CD4-positive, alpha-beta T cell treated with Interleukin-2 at 100 ng/mL for 4 hours (primary cell): Measurements from ENCODE around the gene KIF3A.
"Not testable (repeated sequence)": the region's sequence is repeated elsewhere in the genome, so short reads cannot be mapped to it uniquely, and the experiment has no call there.

ENCODE experiments used
- DNase-seq: peaks from one replicate; pipeline ENCODE4 v3.0.0-alpha.2; 2020; ENCODE audit warnings: low spot score

The KIF3A gene

GRCh38 chr5:132718544-132719312 lies 18.6 kb downstream of the KIF3A start:
- DNase-seq = no peak

DNA sequence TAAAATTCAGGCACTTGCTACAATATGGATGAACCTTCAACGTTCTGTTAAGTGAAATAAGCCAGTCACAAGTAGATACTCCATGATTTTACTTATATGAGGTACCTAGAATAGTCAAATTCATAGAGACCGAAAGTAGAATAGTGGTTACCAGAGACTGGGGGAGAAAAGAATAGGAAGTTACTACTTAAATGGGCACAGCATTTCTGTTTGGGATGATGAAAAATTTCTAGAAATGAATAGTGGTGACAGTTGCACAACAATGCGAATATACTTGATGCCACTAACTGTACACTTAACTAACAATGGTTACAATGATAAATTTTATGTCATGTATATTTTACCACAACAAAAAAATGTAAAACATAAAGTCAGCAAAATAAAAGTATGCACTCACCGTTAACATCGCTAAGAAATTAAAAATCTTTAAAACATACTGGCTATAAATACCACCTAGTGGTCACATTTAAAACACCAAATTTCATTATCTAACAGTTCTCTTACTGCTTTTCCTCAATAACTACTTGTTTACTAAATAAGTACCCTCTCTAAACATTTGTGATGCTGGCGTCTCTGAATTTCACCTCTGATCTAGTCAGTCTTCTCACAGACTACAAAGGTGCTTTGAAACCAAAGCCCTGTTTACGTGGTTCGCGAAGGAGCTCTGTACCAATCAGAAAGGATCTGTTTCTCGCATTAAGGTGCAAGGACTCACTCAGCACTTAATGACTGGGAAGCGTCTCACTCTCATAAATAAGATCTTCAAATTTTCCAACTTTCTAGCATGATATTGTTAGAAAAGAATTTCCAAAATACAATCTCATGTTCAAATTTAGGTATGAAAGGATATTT lies 22.7 kb downstream of the KIF3A start:
- peak; percentile 2 for DNase-seq

DNA sequence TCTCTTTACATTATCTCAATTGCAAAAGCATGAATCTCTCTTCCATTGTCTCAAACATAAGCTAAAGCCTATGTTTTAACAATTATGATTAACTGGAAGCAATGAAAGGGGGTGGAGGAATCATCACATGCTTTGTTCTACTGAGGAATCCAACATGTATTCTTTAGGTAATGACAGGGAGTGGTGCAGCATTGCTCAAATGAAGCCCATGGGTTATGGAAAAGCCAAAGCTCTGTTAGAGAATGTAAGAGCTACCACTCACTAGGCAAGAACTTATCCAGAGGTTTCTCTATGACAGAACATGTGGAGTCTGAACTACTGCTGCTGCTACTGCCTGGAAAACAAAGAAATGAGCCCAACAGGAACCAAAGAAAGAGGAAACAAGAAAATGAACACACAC lies 28.7 kb downstream of the KIF3A start:
- no peak for DNase-seq

DNA sequence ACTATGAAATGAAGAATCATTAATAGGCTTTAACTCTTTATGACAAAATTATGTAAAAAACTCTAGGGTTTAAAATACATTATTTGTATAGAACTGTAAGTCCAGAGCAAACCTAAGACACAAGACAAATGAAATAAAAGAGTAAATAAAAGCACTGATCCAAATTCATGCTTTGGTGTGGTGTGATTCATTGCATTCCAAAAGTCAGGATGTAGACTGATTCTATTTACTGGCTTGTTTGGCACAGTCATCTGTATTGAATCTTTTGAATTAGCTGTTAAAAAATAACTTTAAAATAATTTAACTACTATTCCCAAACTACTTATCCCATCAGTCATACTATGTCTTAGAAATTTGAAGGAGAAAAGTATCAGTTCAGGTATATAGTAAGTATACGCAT lies 32.5 kb downstream of the KIF3A start:
- no peak for DNase-seq

GRCh38 chr5:132695956-132696355 lies 41.4 kb downstream of the KIF3A start:
- DNase-seq = no peak

DNA sequence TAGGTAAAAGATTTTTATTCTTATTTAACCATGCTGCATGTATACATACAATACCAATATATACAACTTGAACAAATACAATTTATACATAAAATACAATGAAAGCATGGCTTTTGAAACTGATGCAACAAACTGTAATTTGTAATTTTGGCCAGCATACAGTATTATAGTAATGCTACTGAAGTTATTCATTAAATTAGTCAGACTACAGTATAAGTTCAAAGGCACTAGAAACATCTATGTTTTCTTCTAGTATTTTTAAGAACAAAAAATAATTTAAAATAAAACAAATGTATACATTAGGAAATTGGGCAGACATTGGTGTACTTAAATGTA lies 44.7 kb downstream of the KIF3A start:
- no peak for DNase-seq

GRCh38 chr5:132691755-132692631 lies 45.4 kb downstream of the KIF3A start:
- not testable (repeated sequence) for DNase-seq

- DNase-seq = no peak
These were observed 47.2 kb downstream of the KIF3A start for GRCh38 chr5:132690156-132690555.

DNA sequence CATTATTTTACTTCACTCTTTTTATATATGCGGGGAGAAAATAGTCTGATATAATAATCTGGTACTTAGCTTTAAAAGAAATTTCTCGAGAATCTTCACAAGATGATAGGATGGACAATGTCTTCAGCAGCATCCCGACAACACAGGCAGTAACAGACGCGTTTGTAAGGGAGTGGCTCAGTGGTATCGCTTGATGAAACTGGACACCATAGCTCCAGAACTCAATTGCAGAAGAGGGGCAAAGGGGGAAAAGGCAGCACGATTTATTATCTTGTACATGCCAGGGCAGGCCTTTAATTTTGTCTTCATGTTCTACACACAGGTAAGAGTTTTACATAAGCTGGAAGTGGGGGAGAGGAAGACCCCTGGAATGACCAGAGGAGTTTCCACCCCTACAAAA lies 47.8 kb downstream of the KIF3A start:
- DNase-seq = no peak

- DNase-seq = peak; percentile 47
These were observed 48.6 kb downstream of the KIF3A start for GRCh38 chr5:132688536-132689339.

GRCh38 chr5:132687995-132688394 lies 49.4 kb downstream of the KIF3A start:
- peak; percentile 47 for DNase-seq

GRCh38 chr5:132686193-132686592 lies 51.2 kb downstream of the KIF3A start:
- no peak for DNase-seq

- DNase-seq = no peak
These were observed 52.2 kb downstream of the KIF3A start for GRCh38 chr5:132684922-132685720.

- DNase-seq = no peak
These were observed 52.9 kb downstream of the KIF3A start for GRCh38 chr5:132684491-132684890.

DNA sequence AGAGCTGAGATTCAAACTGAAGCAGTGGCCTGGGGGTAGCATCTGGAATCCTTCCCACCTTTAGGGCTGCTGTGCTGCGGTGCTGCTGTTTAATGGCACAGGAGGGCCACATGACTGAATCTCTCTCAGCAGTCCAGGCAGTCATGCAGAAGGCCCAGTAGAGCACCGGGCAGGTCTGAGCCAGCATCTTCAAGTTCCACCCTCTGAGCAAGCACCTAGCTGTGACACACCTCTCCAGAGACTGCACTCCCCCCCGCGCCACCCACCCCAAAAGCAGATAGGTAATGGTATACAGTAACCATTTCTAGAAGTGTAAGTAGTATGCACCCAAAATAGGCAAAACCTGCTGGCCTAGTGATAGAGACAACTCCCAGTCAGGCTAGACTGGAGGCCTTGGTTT lies 55.4 kb downstream of the KIF3A start:
- no peak for DNase-seq

- DNase-seq = no peak
These were observed 55.9 kb downstream of the KIF3A start for GRCh38 chr5:132681476-132681831.

DNA sequence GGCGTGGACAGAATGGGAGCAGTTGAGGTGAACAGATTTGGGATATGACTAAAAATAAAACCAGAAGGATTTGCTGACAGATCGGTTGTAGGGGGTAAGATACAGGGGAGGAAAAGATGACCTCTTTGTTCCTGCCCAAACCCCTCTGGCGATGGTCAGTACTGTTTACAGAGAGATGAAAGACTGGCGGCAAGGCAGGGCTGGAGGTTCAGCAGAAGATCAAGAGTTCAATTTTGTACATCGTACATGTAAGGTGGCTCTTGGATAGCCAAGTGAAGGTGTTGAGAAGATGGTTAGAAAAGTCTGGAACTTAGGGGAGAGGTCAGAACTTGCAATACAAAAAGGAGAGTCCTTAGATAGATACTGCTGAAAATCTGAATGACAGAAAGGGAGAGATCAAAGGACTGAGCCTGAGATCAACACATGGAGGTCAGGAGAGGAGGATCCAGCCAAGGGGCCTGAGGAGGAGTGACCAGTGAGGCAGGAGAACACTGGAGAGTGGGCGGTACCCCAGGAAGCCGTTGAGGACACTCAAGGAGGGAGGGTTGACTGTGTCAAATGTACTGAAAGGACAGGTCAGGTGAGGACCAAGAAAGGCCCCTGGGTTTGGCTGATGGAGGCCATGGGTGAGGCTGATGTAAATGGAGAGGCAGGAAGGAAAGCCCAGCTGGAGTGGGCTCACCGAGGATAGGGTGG lies 56.4 kb downstream of the KIF3A start:
- no peak for DNase-seq

DNA sequence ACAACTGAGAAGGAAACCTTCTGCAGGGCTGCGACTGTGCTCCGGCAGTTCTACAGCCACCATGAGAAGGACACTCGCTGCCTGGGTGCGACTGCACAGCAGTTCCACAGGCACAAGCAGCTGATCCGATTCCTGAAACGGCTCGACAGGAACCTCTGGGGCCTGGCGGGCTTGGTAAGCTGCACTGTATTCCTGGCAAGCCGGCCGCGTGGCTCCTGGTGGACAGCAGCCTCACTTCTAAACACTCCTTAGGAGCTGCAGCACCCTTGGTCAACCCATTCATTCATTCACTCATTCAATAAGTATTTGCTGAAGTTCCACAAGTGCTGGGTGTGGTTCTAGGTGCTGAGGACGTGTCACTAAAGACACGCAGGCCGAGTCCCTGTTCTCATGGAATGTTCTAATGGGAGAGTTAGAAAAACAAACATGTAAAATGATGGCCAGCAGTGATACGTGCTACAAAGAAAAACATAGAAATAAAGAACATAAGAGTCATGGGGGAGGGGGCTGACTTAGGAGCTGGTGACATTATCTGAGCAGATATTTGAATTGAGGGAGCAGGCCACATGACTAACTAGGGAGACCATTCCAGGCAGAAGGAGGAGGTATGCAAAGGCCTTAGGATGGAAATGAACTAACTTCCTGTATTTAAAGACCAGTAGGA lies 57.5 kb downstream of the KIF3A start:
- no peak for DNase-seq

- no peak for DNase-seq
These were observed 58.2 kb downstream of the KIF3A start for GRCh38 chr5:132679166-132679565.

GRCh38 chr5:132678735-132679134 lies 58.6 kb downstream of the KIF3A start:
- DNase-seq = no peak
